H1 (cell line): ENCODE results near the gene NIPAL1. TPM values are rescaled to one million over a fixed set of nuclear protein-coding genes. Genes with fewer than 3 reads are reported as not detected.

ENCODE experiments used
- CBX5 ChIP-seq: fragments of 300-800, 300-1000 bp; sonication (generic); IDR thresholded peaks from 2 replicates; pipeline ENCODE4 v1.7.1; 2016; ENCODE audit warnings: antibody characterized with exemption, low read length, low read depth
- FOSL1 ChIP-seq: IDR thresholded peaks from 2 replicates; pipeline ENCODE4 v1.6.1; 2011; ENCODE audit warnings: mild to moderate bottlenecking, low read depth, low read length, moderate library complexity; ENCODE audit not compliant: insufficient read depth
- JUND ChIP-seq: IDR thresholded peaks from 2 replicates; pipeline ENCODE4 v1.6.1; 2011; ENCODE audit warnings: mild to moderate bottlenecking, improper control_type of control experiment, low read length
- KDM4A ChIP-seq: IDR thresholded peaks from one replicate; pipeline ENCODE4 v1.7.1; 2012; ENCODE audit warnings: low read depth, mild to moderate bottlenecking, moderate library complexity, low read length, inconsistent platforms; ENCODE audit not compliant: severe bottlenecking
- NANOG ChIP-seq: IDR thresholded peaks from 2 replicates; pipeline ENCODE4 v1.6.1; 2011; ENCODE audit warnings: low read length, low read depth, mild to moderate bottlenecking, inconsistent platforms; ENCODE audit not compliant: insufficient read depth, poor library complexity, severe bottlenecking
- TCF12 ChIP-seq: IDR thresholded peaks from 2 replicates; pipeline ENCODE4 v1.6.1; 2011; ENCODE audit warnings: low read depth, mild to moderate bottlenecking, low read length
- polyA plus RNA-seq, 7 experiments: library from polyadenylated mRNA; depleted of rRNA in 3 of 7; stranded (reverse) in 5 of 7; unstranded in 2 of 7; fragments of >200 nt in 5 of 7; fragments of 200-250 nt in 2 of 7; gene quantifications; 1 replicate in 5 of 7; 2 replicates in 1 of 7; 4 replicates in 1 of 7; pipeline versions ENCODE4 v1.2.1 to v1.2.3, GENCODE V29; 2011 to 2013; ENCODE audit warnings: missing spikeins in 2 of 7, mixed read lengths in 2 of 7
- total RNA-seq: library from RNA; stranded (reverse); fragmentation: NEBNext Ultra II Directional; extraction: Animal tissue kit (Norgen Biotek cat#: 25700); gene quantifications from 2 replicates; pipeline ENCODE4 v1.2.1, GENCODE V29; 2021
- TF ChIP-seq, protein P1 (sequence below): fragments of 300-600 bp; sonication (generic); IDR thresholded peaks from 2 replicates; pipeline ENCODE4 v1.7.1; 2012; ENCODE audit warnings: low read length, moderate library complexity, mild to moderate bottlenecking, inconsistent platforms; ENCODE audit not compliant: insufficient replicate concordance
- TF ChIP-seq, protein P2 (sequence below): IDR thresholded peaks from 2 replicates; pipeline ENCODE4 v1.6.1; 2011; ENCODE audit warnings: low read length, improper control_type of control experiment

The NIPAL1 gene
- total and polyA plus RNA-seq, 2 of the 8 experiments (the other 6 are each of a cell fraction or from before 2014, with no cell fraction given): 1.4 to 4.9 TPM

DNA sequence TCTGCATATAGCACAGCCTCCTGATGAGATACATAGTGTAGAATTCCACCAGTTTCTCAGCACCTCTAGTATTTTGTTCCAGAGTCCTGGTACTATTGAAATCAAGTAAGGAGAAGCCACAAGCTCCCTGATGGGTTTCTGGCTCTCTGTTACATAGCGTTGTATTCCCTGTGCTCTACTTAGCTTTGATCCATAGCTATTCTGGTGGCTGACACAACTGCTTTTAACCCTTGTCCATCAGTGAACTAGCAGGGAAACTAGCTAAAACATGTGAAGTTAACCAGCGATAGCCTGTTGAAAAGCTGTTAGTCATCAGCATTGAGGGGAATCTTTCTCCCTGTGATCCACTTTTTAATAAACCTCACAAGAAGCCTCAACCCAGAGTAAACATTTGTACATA lies 26.9 kb downstream of the NIPAL1 start (continued):
- TF ChIP-seq, protein P1, sequence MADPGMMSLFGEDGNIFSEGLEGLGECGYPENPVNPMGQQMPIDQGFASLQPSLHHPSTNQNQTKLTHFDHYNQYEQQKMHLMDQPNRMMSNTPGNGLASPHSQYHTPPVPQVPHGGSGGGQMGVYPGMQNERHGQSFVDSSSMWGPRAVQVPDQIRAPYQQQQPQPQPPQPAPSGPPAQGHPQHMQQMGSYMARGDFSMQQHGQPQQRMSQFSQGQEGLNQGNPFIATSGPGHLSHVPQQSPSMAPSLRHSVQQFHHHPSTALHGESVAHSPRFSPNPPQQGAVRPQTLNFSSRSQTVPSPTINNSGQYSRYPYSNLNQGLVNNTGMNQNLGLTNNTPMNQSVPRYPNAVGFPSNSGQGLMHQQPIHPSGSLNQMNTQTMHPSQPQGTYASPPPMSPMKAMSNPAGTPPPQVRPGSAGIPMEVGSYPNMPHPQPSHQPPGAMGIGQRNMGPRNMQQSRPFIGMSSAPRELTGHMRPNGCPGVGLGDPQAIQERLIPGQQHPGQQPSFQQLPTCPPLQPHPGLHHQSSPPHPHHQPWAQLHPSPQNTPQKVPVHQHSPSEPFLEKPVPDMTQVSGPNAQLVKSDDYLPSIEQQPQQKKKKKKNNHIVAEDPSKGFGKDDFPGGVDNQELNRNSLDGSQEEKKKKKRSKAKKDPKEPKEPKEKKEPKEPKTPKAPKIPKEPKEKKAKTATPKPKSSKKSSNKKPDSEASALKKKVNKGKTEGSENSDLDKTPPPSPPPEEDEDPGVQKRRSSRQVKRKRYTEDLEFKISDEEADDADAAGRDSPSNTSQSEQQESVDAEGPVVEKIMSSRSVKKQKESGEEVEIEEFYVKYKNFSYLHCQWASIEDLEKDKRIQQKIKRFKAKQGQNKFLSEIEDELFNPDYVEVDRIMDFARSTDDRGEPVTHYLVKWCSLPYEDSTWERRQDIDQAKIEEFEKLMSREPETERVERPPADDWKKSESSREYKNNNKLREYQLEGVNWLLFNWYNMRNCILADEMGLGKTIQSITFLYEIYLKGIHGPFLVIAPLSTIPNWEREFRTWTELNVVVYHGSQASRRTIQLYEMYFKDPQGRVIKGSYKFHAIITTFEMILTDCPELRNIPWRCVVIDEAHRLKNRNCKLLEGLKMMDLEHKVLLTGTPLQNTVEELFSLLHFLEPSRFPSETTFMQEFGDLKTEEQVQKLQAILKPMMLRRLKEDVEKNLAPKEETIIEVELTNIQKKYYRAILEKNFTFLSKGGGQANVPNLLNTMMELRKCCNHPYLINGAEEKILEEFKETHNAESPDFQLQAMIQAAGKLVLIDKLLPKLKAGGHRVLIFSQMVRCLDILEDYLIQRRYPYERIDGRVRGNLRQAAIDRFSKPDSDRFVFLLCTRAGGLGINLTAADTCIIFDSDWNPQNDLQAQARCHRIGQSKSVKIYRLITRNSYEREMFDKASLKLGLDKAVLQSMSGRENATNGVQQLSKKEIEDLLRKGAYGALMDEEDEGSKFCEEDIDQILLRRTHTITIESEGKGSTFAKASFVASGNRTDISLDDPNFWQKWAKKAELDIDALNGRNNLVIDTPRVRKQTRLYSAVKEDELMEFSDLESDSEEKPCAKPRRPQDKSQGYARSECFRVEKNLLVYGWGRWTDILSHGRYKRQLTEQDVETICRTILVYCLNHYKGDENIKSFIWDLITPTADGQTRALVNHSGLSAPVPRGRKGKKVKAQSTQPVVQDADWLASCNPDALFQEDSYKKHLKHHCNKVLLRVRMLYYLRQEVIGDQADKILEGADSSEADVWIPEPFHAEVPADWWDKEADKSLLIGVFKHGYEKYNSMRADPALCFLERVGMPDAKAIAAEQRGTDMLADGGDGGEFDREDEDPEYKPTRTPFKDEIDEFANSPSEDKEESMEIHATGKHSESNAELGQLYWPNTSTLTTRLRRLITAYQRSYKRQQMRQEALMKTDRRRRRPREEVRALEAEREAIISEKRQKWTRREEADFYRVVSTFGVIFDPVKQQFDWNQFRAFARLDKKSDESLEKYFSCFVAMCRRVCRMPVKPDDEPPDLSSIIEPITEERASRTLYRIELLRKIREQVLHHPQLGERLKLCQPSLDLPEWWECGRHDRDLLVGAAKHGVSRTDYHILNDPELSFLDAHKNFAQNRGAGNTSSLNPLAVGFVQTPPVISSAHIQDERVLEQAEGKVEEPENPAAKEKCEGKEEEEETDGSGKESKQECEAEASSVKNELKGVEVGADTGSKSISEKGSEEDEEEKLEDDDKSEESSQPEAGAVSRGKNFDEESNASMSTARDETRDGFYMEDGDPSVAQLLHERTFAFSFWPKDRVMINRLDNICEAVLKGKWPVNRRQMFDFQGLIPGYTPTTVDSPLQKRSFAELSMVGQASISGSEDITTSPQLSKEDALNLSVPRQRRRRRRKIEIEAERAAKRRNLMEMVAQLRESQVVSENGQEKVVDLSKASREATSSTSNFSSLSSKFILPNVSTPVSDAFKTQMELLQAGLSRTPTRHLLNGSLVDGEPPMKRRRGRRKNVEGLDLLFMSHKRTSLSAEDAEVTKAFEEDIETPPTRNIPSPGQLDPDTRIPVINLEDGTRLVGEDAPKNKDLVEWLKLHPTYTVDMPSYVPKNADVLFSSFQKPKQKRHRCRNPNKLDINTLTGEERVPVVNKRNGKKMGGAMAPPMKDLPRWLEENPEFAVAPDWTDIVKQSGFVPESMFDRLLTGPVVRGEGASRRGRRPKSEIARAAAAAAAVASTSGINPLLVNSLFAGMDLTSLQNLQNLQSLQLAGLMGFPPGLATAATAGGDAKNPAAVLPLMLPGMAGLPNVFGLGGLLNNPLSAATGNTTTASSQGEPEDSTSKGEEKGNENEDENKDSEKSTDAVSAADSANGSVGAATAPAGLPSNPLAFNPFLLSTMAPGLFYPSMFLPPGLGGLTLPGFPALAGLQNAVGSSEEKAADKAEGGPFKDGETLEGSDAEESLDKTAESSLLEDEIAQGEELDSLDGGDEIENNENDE: no peak
- TF ChIP-seq NANOG (no peak), CBX5 (no peak), TCF12 (no peak), JUND (no peak), KDM4A (no peak), FOSL1 (no peak)
- TF ChIP-seq, protein P2, sequence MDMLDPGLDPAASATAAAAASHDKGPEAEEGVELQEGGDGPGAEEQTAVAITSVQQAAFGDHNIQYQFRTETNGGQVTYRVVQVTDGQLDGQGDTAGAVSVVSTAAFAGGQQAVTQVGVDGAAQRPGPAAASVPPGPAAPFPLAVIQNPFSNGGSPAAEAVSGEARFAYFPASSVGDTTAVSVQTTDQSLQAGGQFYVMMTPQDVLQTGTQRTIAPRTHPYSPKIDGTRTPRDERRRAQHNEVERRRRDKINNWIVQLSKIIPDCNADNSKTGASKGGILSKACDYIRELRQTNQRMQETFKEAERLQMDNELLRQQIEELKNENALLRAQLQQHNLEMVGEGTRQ: no peak
